ENCODE measurements around the gene TECTB.

Gene TECTB

GRCh38 chr10:112311481-112311880 lies 28.3 kb downstream of the TECTB start:
- DNase-seq (ENCODE audit: low read depth): no peak

DNA sequence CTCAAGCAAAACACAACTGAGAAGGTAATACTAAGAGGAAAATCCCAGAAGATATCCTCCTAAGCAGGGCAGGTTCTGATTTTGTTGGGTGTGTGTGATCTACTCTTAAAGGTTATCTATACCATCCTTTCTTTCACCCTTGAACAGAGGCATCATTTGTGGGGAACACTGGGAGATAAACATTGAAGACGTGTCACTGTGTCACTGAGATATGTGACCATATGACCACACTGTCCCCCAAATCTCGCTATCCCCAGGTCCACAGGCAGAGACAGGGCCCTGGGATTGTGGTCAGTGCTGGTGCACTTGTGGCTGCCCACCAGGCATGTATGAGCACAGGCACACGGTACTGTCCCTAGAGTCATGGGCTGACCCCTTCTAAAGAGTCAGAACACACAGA lies 30.0 kb downstream of the TECTB start:
- DNase-seq (ENCODE audit: low read depth): no peak

DNA sequence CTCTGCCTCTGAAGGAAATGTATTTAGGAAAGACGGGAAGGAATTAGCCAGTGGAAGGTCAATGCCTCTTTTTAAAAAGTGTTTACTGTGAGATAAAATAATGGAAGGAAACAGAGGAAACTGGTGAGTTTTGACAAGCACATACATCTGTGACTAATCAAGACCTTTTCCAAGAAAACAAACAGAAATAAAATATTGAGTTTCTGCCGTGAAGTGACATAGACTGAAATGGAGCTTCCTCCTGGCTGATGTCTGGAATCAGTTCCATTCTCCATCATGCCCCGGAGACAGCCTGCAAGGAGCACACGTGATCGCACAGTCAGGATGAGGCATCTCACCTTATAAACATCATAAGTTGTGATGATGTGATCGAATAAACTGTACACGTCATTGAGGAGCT lies 30.7 kb downstream of the TECTB start:
- DNase-seq (ENCODE audit: low read depth): no peak

GRCh38 chr10:112314822-112315474 lies 31.7 kb downstream of the TECTB start:
- DNase-seq (ENCODE audit: low read depth): peak; percentile 32

DNA sequence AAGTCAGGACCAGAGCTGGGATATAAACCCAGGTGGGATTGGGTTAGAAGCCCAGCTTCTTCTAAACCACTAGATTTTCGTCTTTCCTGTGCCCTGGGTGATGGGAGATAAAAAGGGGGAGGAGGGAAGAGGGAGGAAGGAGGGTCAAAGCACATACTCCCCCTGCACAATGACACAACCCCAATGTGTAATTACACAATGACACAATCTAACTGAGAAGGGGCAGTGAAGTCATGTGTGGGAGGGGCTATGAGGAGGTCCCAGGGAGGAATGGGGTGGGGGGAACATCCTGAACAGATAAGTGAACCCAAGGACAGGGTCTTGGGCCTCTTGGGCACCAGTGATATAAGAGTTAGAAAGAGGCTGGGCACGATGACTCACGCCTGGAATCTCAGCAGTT lies 44.5 kb downstream of the TECTB start:
- DNase-seq (ENCODE audit: low read depth): no peak

DNA sequence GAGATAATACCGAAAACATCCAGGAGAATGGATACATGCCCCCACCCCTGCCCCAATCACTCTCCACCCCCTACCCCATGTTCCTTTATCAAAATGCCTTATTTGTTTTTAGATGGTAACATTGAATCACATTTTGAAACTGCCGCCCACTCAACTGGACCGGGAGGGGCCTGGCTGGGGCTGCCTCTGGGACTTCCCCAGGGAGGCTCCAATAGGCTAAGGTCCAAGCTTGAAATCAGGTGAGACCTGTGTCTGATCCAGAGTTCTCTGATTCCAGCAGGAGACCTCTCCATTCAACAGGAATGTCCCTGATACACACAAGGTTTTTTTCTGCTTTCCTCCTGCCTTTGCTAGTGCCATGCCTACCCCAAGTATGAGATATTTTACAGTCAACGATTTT lies 47.0 kb downstream of the TECTB start:
- DNase-seq (ENCODE audit: low read depth): no peak

DNA sequence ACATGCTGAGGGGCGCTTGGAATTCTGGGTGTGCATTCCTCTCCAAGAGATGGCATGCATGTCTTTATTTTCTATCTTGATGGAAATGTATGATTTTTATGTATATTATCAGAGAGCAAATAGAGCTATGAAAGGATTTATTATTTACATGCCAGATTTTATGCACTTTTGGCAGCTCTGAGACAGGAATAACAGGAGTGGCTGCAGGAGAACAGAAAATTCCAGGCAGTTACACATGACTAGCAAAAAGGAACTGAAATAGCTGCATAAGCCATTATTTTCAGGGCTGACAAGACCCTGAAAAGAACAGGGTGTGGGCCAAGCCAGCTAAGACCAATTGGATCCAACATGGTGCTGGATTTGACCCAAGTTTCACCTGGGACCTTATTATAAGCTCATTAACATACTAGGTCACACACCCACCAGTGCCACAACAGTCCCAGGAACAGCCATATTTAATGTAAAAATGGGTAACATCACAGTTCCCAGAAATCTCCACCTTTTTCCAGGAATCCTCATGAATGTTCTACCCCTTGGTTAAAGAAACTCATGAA lies 47.5 kb downstream of the TECTB start:
- DNase-seq (ENCODE audit: low read depth): no peak

GRCh38 chr10:112332022-112332421 lies 48.8 kb downstream of the TECTB start:
- DNase-seq (ENCODE audit: low read depth): no peak

DNA sequence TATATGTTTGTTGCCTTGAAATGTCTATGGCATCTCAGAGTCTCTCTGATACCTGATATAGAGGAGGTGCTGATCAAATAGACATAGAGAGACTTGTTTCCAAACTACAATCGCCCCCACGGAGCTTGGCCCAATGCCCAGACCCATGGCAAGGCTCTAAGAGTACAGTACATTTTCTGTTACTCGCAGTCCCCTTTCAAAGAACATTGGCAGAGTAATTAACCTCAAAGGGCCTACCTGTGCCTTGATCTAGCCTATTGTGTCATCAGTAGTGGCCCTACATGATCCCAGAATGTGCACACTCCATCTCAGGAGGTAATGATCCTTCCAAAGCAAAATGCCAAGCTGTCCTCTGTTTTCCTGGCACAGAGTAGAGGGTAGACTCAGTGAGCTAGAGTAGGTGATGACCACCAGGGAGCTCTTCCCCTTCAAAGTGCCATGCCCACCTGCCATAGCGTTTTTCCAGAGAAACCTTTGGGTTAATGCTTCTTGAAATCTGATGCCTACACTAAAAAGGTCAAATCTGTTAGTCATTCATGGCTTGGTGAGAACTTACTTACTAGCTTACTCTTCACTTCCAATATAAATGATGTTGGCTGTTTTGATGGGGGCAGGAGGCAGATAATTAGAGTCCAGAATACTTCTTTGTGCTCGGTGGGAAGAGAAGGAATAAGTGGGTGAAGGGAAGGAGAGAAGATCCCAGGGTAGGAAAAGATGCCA lies 49.5 kb downstream of the TECTB start:
- no peak for DNase-seq (ENCODE audit: low read depth)

DNA sequence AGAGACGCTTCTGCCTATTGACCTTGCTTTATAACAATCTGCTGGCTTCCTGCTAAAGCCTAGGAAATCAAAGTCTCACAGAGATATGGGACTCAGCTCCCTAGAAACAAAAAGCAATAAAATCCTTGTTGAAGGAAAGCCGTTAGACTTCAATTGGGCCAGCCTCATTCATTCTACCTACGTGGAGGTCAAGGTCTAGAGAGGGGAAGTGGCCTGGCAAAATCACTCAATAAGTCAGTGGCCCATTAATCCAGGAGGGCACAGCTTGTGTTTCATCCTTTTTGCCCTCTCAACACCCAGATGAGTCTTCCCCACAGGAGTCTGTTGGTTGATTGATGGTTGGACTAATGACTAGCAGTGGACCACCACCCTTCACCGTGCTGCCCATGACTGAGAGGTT lies 50.3 kb downstream of the TECTB start:
- no peak for DNase-seq (ENCODE audit: low read depth)

- no peak for DNase-seq (ENCODE audit: low read depth)
These were observed 52.1 kb downstream of the TECTB start for GRCh38 chr10:112335111-112335867.

- DNase-seq (ENCODE audit: low read depth): no peak
These were observed 52.7 kb downstream of the TECTB start for GRCh38 chr10:112335868-112336265.

DNA sequence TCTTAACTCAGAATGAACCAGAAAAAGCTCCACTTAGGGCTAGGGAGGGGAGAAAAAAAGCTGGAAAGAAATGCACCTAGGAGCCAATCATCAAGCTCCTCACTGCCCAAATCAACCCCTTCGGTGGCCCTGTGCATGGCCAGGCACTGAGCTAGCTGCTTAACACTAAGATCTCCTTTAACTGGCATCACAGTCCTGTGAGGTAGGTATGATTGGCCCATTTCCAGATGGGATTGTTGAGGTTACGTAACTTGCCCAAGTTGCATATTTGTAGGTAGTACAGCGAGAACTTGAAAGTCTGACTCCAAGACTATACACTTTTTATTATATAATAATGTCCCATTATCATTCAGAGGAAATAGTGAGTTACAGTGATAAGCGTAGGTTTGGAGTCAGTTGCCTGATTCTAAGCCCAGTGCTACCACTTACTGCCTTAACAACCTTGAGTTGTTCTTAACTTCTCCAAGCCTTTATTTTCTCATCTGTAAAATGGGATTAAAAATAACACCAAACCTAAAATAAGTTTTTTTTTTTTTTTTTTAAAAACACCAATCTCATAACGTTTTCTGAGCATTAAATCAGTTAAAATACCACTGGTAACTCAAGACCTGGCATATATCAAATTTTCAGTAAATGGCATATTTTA lies 53.5 kb downstream of the TECTB start:
- no peak for DNase-seq (ENCODE audit: low read depth)

- DNase-seq (ENCODE audit: low read depth): no peak
These were observed 55.8 kb downstream of the TECTB start for GRCh38 chr10:112338957-112339356.

- no peak for DNase-seq (ENCODE audit: low read depth)
These were observed 57.4 kb downstream of the TECTB start for GRCh38 chr10:112340601-112341000.

DNA sequence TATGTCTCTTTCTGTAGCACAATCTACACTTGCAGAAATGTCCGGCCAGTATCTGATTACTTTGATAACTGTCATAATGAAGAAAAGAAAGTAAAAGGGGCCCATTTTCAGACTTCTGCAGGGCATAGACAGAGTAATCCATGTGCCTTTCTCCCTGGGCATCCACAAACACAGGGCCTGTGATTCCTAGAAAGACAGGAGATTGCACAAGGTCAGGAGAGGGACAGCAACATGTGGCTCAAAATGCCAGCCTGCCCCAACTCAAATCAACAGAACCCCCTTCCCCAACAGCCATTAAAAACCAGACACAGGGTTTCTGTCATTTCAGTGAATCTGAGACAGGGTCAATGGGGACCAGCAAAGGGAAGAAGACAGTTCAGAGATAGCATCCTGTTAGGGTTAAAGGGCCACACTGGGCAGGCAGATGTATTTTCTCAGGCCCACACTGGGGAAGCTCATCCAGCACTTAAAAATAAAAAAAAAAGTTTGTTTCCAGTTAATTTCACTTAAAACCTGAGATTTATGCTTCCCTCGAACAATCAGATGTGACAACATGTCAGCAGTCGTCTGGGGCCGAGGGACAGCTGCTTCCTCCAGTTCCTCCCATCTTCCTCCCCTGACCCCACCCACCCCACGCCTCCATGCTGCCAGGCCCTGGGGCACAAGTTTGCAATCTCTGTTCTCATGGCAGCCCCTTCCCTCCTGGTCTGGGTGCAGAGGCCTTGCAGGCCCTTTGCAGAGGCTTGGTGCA lies 60.0 kb downstream of the TECTB start:
- DNase-seq (ENCODE audit: low read depth): no peak

GRCh38 chr10:112344261-112344660 lies 61.1 kb downstream of the TECTB start:
- no peak for DNase-seq (ENCODE audit: low read depth)

- DNase-seq (ENCODE audit: low read depth): no peak
These were observed 62.0 kb downstream of the TECTB start for GRCh38 chr10:112345202-112345601.

DNA sequence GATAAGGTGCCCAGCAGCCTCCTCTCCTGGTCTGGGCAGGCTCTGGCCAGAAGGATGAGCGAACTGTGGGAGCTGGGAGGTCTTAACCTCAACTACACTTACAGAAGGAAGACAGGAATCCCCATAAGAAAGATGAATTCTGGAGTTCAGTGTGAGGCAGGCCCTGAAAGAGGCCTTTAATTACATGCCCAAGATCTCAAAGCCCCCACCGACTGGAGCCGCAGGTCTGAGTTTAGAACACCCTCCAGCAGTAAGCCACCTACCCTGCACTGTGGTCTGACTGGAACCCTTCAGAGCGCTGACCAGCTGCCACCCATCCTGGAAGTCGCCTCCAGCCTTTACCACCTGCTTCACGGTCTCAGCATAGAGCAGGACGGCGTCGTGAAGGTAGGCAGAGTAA lies 62.5 kb downstream of the TECTB start:
- no peak for DNase-seq (ENCODE audit: low read depth)

DNA sequence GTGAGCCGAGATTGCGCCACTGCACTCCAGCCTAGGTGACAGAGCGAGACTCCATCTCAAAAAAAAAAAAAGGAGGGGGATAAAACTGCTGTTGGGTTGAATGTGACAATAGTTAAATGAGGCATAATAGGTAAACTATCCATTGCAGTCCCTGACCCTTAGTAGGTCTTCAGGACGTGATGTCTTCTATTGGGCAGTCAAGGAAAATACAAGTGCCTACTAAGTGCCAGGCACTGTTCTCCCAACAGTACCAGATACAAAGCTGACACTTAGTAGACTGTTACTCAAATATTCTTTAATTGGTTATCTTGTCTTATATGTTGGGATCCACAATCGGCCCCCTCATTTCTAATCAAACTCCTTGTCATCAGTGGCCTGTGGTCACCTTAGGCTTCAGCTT lies 63.6 kb downstream of the TECTB start:
- DNase-seq (ENCODE audit: low read depth): no peak

All from HS-5 (cell line).